Transverse colon (tissue), 4 donors: Measurements from ENCODE around the gene SPAG17.

Source experiments
- CTCF ChIP-seq, 5 experiments: fragments of 200-600 bp in 3 of 5; fragments of 450-650 bp in 2 of 5; sonication (generic) in 3 of 5; IDR thresholded peaks; 1 replicate in 2 of 5; 2 replicates in 3 of 5; pipeline ENCODE4 v1.5.1; 2016 to 2017; ENCODE audit warnings: antibody characterized with exemption in 5 of 5, inconsistent platforms in 3 of 5, mild to moderate bottlenecking in 2 of 5, moderate library complexity in 1 of 5
- EP300 ChIP-seq: sonication (generic); formaldehyde crosslinking; IDR thresholded peaks from one replicate; pipeline ENCODE4 v1.6.1; 2017; ENCODE audit warnings: antibody characterized with exemption, low read depth
- POLR2A ChIP-seq: fragments of 450-650 bp; IDR thresholded peaks from one replicate; pipeline ENCODE4 v1.6.1; 2016; ENCODE audit warnings: antibody characterized with exemption, mild to moderate bottlenecking, moderate library complexity
- POLR2AphosphoS5 ChIP-seq, 3 donors: sonication (generic); formaldehyde crosslinking; IDR thresholded peaks; one replicate each; pipeline ENCODE4 v1.6.1; 2016; ENCODE audit warnings: antibody characterized with exemption in 3 of 3

GRCh38 chr1:117911051-117911450 is 274.0 kb downstream of the SPAG17 start:
- TF ChIP-seq EP300 (no peak), POLR2A (no peak), POLR2AphosphoS5 (IDR thresholded peaks at IDR 0.05) (no peak), CTCF (IDR thresholded peaks at IDR 0.05) (no peak)
